PFSK-1 (cell line): ENCODE results near the gene SERINC5.

Experiments
- FOXP2 ChIP-seq: optimal IDR thresholded peaks from 2 replicates; pipeline ENCODE3; 2011; ENCODE audit warnings: borderline replicate concordance, control low read depth, inconsistent platforms; ENCODE audit not compliant: insufficient read depth; ENCODE audit errors: extremely low read length, extremely low read depth
- POLR2AphosphoS5 ChIP-seq: IDR thresholded peaks from 2 replicates; pipeline ENCODE4 v1.6.1; 2012; ENCODE audit warnings: low read depth, mild to moderate bottlenecking, control low read depth, low read length, moderate library complexity
- REST ChIP-seq, 2 experiments: IDR thresholded peaks; 2 replicates each; pipeline versions ENCODE4 v1.6.1 to v1.8.0; 2011 to 2012; ENCODE audit warnings: low read depth in 2 of 2, low read length in 2 of 2, control low read depth in 1 of 2, inconsistent platforms in 1 of 2, mild to moderate bottlenecking in 1 of 2, moderate library complexity in 1 of 2; ENCODE audit not compliant: insufficient read depth in 1 of 2
- SIN3A ChIP-seq: IDR thresholded peaks from 2 replicates; pipeline ENCODE4 v1.6.1; 2012; ENCODE audit warnings: mild to moderate bottlenecking, low read length, moderate library complexity, borderline replicate concordance; ENCODE audit not compliant: insufficient read depth
- TAF1 ChIP-seq: IDR thresholded peaks from 2 replicates; pipeline ENCODE4 v1.6.1; 2012; ENCODE audit warnings: low read length, control low read depth, borderline replicate concordance; ENCODE audit not compliant: insufficient read depth

- TF ChIP-seq REST (IDR thresholded peaks at IDR 0.05; ENCODE audit: insufficient read depth in 1 of 2, low read depth in 2 of 2, low read length in 2 of 2) (no peak), POLR2AphosphoS5 (no peak), FOXP2 (no peak), SIN3A (no peak), TAF1 (no peak)
Measured at GRCh38 chr5:80254767-80255430, 949 bp downstream of the SERINC5 start.
